Ascending aorta (tissue), 2 donors: Measurements from ENCODE around the gene GIGYF2. TPM values are rescaled to one million over a fixed set of nuclear protein-coding genes. Genes with fewer than 3 reads are reported as not detected.

Experiments
- DNase-seq, 2 donors: peaks; one replicate each; pipeline ENCODE4 v3.0.0-alpha.2; 2019; ENCODE audit warnings: low spot score in 2 of 2
- H3K27ac ChIP-seq, 2 donors: fragments of 200-600 bp; sonication (generic); one replicate each; pipeline ENCODE4 v1.5.1; 2016 to 2017; ENCODE audit warnings: mild to moderate bottlenecking in 1 of 2
- H3K27me3 ChIP-seq: fragments of 200-600 bp; sonication (generic); one replicate; pipeline ENCODE4 v1.5.1; 2017
- H3K36me3 ChIP-seq, 2 donors: fragments of 200-600 bp; sonication (generic); one replicate each; pipeline ENCODE4 v1.5.1; 2016
- H3K4me1 ChIP-seq, 2 donors: fragments of 200-600 bp; sonication (generic); one replicate each; pipeline ENCODE4 v1.5.1; 2016 to 2017; ENCODE audit warnings: mild to moderate bottlenecking in 1 of 2
- H3K4me3 ChIP-seq, 2 donors: fragments of 200-600 bp; sonication (generic); one replicate each; pipeline ENCODE4 v1.5.1; 2016 to 2017; ENCODE audit warnings: mild to moderate bottlenecking in 1 of 2
- H3K9me3 ChIP-seq, 2 donors: fragments of 200-600 bp; sonication (generic); one replicate each; pipeline ENCODE4 v1.5.1; 2016
- CTCF ChIP-seq, 3 experiments: fragments of 200-600 bp in 2 of 3; fragments of 450-650 bp in 1 of 3; sonication (generic) in 2 of 3; IDR thresholded peaks; one replicate each; pipeline ENCODE4 v1.5.1; 2016 to 2019; ENCODE audit warnings: antibody characterized with exemption in 3 of 3, mild to moderate bottlenecking in 1 of 3, moderate library complexity in 1 of 3
- intact Hi-C: fragments of 100-400 bp; cut with DNase I; formaldehyde crosslinking; loops from one replicate; pipeline ENCODE4 v1.15.1; 2023
- total RNA-seq: library from RNA; depleted of rRNA; stranded (reverse); fragments of >200 nt; gene quantifications from one replicate; pipeline ENCODE4 v1.1.0, GENCODE V29; 2016

Gene GIGYF2
- total RNA-seq, 1 donor from 2014 or later: 27.5 TPM

- no peaks in the 10 kb centered on the region for H3K9me3 ChIP-seq
These were observed 3.8 kb upstream of the GIGYF2 start for GRCh38 chr2:232693344-232693743.

GRCh38 chr2:232696609-232697058 is 497 bp upstream of the GIGYF2 start:
- DNase-seq: no peak
- Histone ChIP-seq H3K36me3 (no peaks in the 10 kb centered on the region), H3K27me3 (no peaks in the 10 kb centered on the region), H3K9me3 (no peaks in the 10 kb centered on the region), H3K27ac (peak overlapping the region; percentile 93 to 96), H3K4me3 (peak overlapping the region; percentile 83 to 98), H3K4me1 (peaks cover 7 to 22% of the 10 kb centered on the region in 2 donors)
- intact Hi-C loops: loop anchor here (1.0 to 2.0 kb wide), 5 partner anchors 28 to 555 kb away; partner anchors contain the start of genes ATG16L1, EFHD1, EIF4E2 and TIGD1
- TF ChIP-seq CTCF (IDR thresholded peaks at IDR 0.05): no peak

More at GRCh38 chr2:232693344-232693743, 3.8 kb upstream of the GIGYF2 start:
- H3K4me1 ChIP-seq: peaks cover 2 to 5% of the 10 kb centered on the region in 2 donors
- no peak overlapping the region for H3K4me3 ChIP-seq
- no peaks in the 10 kb centered on the region for H3K27me3 ChIP-seq
- DNase-seq: no peak
- H3K36me3 ChIP-seq: no peaks in the 10 kb centered on the region
- intact Hi-C loops: no loop called here
- no peak for TF ChIP-seq CTCF (IDR thresholded peaks at IDR 0.05)
- H3K27ac ChIP-seq: no peak overlapping the region

- H3K27me3 ChIP-seq: no peaks in the 10 kb centered on the region
- no peak for TF ChIP-seq CTCF (IDR thresholded peaks at IDR 0.05)
- H3K9me3 ChIP-seq: no peaks in the 10 kb centered on the region
- peak in 1 of 2 donors; percentile 69 for DNase-seq
- H3K36me3 ChIP-seq: no peaks in the 10 kb centered on the region
- H3K4me1 ChIP-seq: peaks cover 7 to 25% of the 10 kb centered on the region in 2 donors
- H3K4me3 ChIP-seq: peak overlapping the region; percentile 83 to 98
- intact Hi-C loops: loop anchor here (1.0 to 2.0 kb wide), 5 partner anchors 29 to 554 kb away; partner anchors contain the start of genes ATG16L1, EFHD1, EIF4E2 and TIGD1
- H3K27ac ChIP-seq: peak overlapping the region; percentile 93 to 96
These were observed 628 bp downstream of the GIGYF2 start for GRCh38 chr2:232697807-232698110.

- no peaks in the 10 kb centered on the region for H3K9me3 ChIP-seq
- peaks cover 7 to 25% of the 10 kb centered on the region in 2 donors for H3K4me1 ChIP-seq
- peaks cover 0 to 5% of the 10 kb centered on the region in 2 donors for H3K36me3 ChIP-seq
- no peak for DNase-seq
- TF ChIP-seq CTCF (IDR thresholded peaks at IDR 0.05): no peak
- H3K4me3 ChIP-seq: peak overlapping the region; percentile 83 to 98
- H3K27me3 ChIP-seq: no peaks in the 10 kb centered on the region
- H3K27ac ChIP-seq: peak overlapping the region in 1 of 2 donors; percentile 93
- intact Hi-C loops: no loop called here
These were observed 1.5 kb downstream of the GIGYF2 start for GRCh38 chr2:232698556-232699091.

- H3K27me3 ChIP-seq: no peaks in the 10 kb centered on the region
- peak overlapping the region in 1 of 2 donors; percentile 22 for H3K4me3 ChIP-seq
- peaks cover 7 to 25% of the 10 kb centered on the region in 2 donors for H3K4me1 ChIP-seq
- TF ChIP-seq CTCF (IDR thresholded peaks at IDR 0.05): no peak
- DNase-seq: no peak
- H3K36me3 ChIP-seq: peaks cover 4 to 8% of the 10 kb centered on the region in 2 donors
- H3K27ac ChIP-seq: no peak overlapping the region
- no peaks in the 10 kb centered on the region for H3K9me3 ChIP-seq
- intact Hi-C loops: no loop called here
These were observed 2.0 kb downstream of the GIGYF2 start for GRCh38 chr2:232699110-232699509.
